A549 (cell line): ENCODE measurements around the gene RHBG. TPM values are rescaled to one million over a fixed set of nuclear protein-coding genes. Genes with fewer than 3 reads are reported as not detected.

Experiments
- ATAC-seq, 2 experiments: fragments of 200-7000 bp in 1 of 2; fragments of >200 bp in 1 of 2; cut with Nextera tagmentation in 1 of 2; cut with Tn5 transposase in 1 of 2; 3 replicates each; pipeline versions ENCODE4 v1.8.0 to v1.9.1; 2018 to 2020; ENCODE audit warnings: mild to moderate bottlenecking in 1 of 2, moderate library complexity in 1 of 2
- CTCF ChIA-PET: fragments of 300-600 bp; sonication (Branson Sonifier 250); formaldehyde crosslinking; extraction: SDS; loops from one replicate; lab custom pipeline; 2021; ENCODE audit warnings: antibody characterized with exemption, inconsistent platforms; lab: Yijun Ruan, JAX
- POLR2A ChIA-PET: fragments of 350-600 bp; formaldehyde crosslinking; extraction: SDS; loops from one replicate; lab custom pipeline; 2021; ENCODE audit warnings: antibody characterized with exemption, inconsistent platforms; lab: Yijun Ruan, JAX
- DNase-seq, 2 experiments: peaks; one replicate each; pipeline versions ENCODE4 v3.0.0 to v3.0.0-alpha.2; 2011 to 2016; ENCODE audit warnings: low read depth in 1 of 2, low spot score in 1 of 2
- FAIRE-seq: peaks from 2 replicates; lab custom pipeline; 2011; peaks lifted over from hg19 to GRCh38; lab: Jason Lieb, UNC
- H3K27ac ChIP-seq, 2 experiments: fragments of >200 bp; sonication (Bioruptor Twin); formaldehyde crosslinking; 3 replicates each; pipeline ENCODE4 v1.5.1; 2016 to 2017
- H3K4me1 ChIP-seq: fragments of >200 bp; sonication (Bioruptor Twin); formaldehyde crosslinking; 3 replicates; pipeline ENCODE4 v1.6.1; 2016
- H3K4me2 ChIP-seq: fragments of >200 bp; sonication (Bioruptor Twin); formaldehyde crosslinking; 3 replicates; pipeline ENCODE4 v1.6.1; 2016
- H3K4me3 ChIP-seq: fragments of >200 bp; sonication (Bioruptor Twin); formaldehyde crosslinking; 3 replicates; pipeline ENCODE4 v1.5.1; 2016
- H3K9me3 ChIP-seq: fragments of >200 bp; sonication (Bioruptor Twin); formaldehyde crosslinking; 3 replicates; pipeline ENCODE4 v1.6.1; 2016
- BHLHE40 ChIP-seq: IDR thresholded peaks from 2 replicates; pipeline ENCODE4 v1.6.1; 2012; ENCODE audit warnings: low read depth, low read length, inconsistent platforms
- CBX8 ChIP-seq: fragments of 200-600 bp; sonication (generic); IDR thresholded peaks from 2 replicates; pipeline ENCODE4 v1.6.1; 2016
- CEBPB ChIP-seq, 2 experiments: fragments of >200 bp in 1 of 2; sonication (Bioruptor Twin) in 1 of 2; formaldehyde crosslinking in 1 of 2; IDR thresholded peaks; 2 replicates each; pipeline ENCODE4 v1.6.1; 2012 to 2016
- EHF ChIP-seq: fragments of 250-450 bp; sonication (Bioruptor Pico); IDR thresholded peaks from 2 replicates; pipeline ENCODE4 v1.5.0; 2020; ENCODE audit warnings: mild to moderate bottlenecking
- EP300 ChIP-seq, 2 experiments: fragments of >200 bp; sonication (Bioruptor Twin); formaldehyde crosslinking; IDR thresholded peaks; 2 replicates in 1 of 2; 3 replicates in 1 of 2; pipeline ENCODE4 v1.6.1; 2016 to 2017
- FOSB ChIP-seq: fragments of 250-450 bp; sonication (Bioruptor Pico); IDR thresholded peaks from 2 replicates; pipeline ENCODE4 v1.5.0; 2020; ENCODE audit warnings: mild to moderate bottlenecking, moderate library complexity
- FOSL2 ChIP-seq, 2 experiments: fragments of 450-650 bp in 1 of 2; fragments of >200 bp in 1 of 2; sonication (Bioruptor Twin) in 1 of 2; formaldehyde crosslinking; IDR thresholded peaks; 2 replicates each; pipeline versions ENCODE4 v1.5.0 to v1.6.1; 2016 to 2020; ENCODE audit warnings: mild to moderate bottlenecking in 1 of 2, moderate library complexity in 1 of 2
- FOXS1 ChIP-seq: fragments of 250-450 bp; sonication (Bioruptor Pico); IDR thresholded peaks from 2 replicates; pipeline ENCODE4 v1.5.0; 2020; ENCODE audit warnings: mild to moderate bottlenecking, moderate library complexity
- GATA3 ChIP-seq: IDR thresholded peaks from 2 replicates; pipeline ENCODE4 v1.6.1; 2012; ENCODE audit warnings: borderline replicate concordance
- HOXB13 ChIP-seq: fragments of 250-450 bp; sonication (Bioruptor Pico); IDR thresholded peaks from 2 replicates; pipeline ENCODE4 v1.5.0; 2020; ENCODE audit warnings: low read depth, mild to moderate bottlenecking, moderate library complexity
- HOXB5 ChIP-seq: fragments of 250-450 bp; sonication (Bioruptor Pico); IDR thresholded peaks from 2 replicates; pipeline ENCODE4 v1.5.0; 2020; ENCODE audit warnings: mild to moderate bottlenecking, moderate library complexity
- KDM1A ChIP-seq: fragments of 200-600 bp; sonication (generic); IDR thresholded peaks from 2 replicates; pipeline ENCODE4 v1.6.1; 2016; ENCODE audit warnings: low read depth, mild to moderate bottlenecking
- KDM5A ChIP-seq: fragments of 200-600 bp; sonication (generic); IDR thresholded peaks from 2 replicates; pipeline ENCODE4 v1.6.1; 2016; ENCODE audit warnings: antibody characterized with exemption, mild to moderate bottlenecking
- MYC ChIP-seq: IDR thresholded peaks from 2 replicates; pipeline ENCODE4 v1.6.1; 2012; ENCODE audit warnings: mild to moderate bottlenecking, inconsistent platforms, low read length, improper control_type of control experiment, borderline replicate concordance
- PHF8 ChIP-seq: fragments of 200-600 bp; sonication (generic); IDR thresholded peaks from 2 replicates; pipeline ENCODE4 v1.6.1; 2016; ENCODE audit warnings: low read depth, mild to moderate bottlenecking, antibody characterized with exemption, moderate library complexity, borderline replicate concordance
- POLR2AphosphoS2 ChIP-seq: conservative IDR thresholded peaks from 2 replicates; pipeline ENCODE4 v1.6.1; 2012; ENCODE audit warnings: low read length, improper control_type of control experiment, inconsistent platforms
- RCOR1 ChIP-seq: fragments of 150-350 bp; IDR thresholded peaks from 2 replicates; pipeline ENCODE4 v1.6.1; 2014; ENCODE audit warnings: antibody characterized with exemption, low read length, low read depth
- SMC3 ChIP-seq: fragments of >200 bp; sonication (Bioruptor Twin); formaldehyde crosslinking; IDR thresholded peaks from 3 replicates; pipeline ENCODE4 v1.6.1; 2018; ENCODE audit warnings: inconsistent platforms
- ZC3H11A ChIP-seq: fragments of 450-650 bp; IDR thresholded peaks from 2 replicates; pipeline ENCODE4 v1.6.1; 2014; ENCODE audit warnings: antibody characterized with exemption, mild to moderate bottlenecking
- whole genome bisulfite sequencing: methylation state at CpG from one replicate; pipeline ENCODE4 v1.1.6; 2017; ENCODE audit errors: missing lambda C conversion rate; 5-methylcytosine and 5-hydroxymethylcytosine counted together
- polyA plus RNA-seq, 4 experiments: library from polyadenylated mRNA; depleted of rRNA in 3 of 4; stranded (reverse); fragments of >200 nt; fragmentation: RNase III in 1 of 4; extraction: RNeasy Plus Mini Kit Qiagen cat#74134 plus additional on column Dnase treatment in 1 of 4; gene quantifications; 2 replicates in 3 of 4; 3 replicates in 1 of 4; pipeline ENCODE4 v1.2.3, GENCODE V29; 2011 to 2017
- TF ChIP-seq, protein P1 (sequence below): fragments of >200 bp; sonication (Bioruptor Twin); formaldehyde crosslinking; IDR thresholded peaks from 3 replicates; pipeline ENCODE4 v1.6.1; 2016
- TF ChIP-seq, protein P2 (sequence below): fragments of 250-450 bp; sonication (Bioruptor Pico); IDR thresholded peaks from 2 replicates; pipeline ENCODE4 v1.5.0; 2021; ENCODE audit warnings: mild to moderate bottlenecking, moderate library complexity, borderline replicate concordance
- TF ChIP-seq, protein P3 (sequence below): fragments of 200-600 bp; sonication (generic); IDR thresholded peaks from 2 replicates; pipeline ENCODE4 v1.6.1; 2016; ENCODE audit warnings: antibody characterized with exemption, mild to moderate bottlenecking, moderate library complexity
- TF ChIP-seq, protein P4 (sequence below): fragments of 150-350 bp; IDR thresholded peaks from 2 replicates; pipeline ENCODE4 v1.6.1; 2014; ENCODE audit warnings: low read depth, mild to moderate bottlenecking, low read length
- TF ChIP-seq, protein P5 (sequence below): IDR thresholded peaks from 2 replicates; pipeline ENCODE4 v1.6.1; 2012

The RHBG gene
- polyA plus RNA-seq, 2 of the 4 experiments (the other 2 are of a cell fraction): 0.06 TPM; not detected in 1

DNA sequence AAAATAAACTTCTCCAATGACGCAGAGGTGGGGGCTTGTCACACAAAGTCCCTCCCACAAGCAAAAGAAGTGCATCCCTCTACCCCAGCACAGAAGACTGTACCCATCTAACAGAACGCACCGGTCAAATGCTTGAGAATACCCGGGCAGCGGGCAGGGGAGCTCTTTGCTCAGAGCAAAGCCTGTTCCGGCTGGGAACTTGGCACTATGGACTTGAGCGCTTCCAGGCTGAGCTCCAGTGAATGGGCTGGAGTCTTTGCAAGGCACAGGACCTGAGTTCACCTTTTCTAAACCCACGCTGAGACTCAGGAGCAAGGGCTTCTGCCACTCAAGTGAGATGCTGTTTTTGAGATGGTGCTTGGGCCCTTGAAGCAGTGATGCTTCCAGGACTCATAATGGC, 20.3 kb downstream of the RHBG start (continued):
- TF ChIP-seq, protein P1, sequence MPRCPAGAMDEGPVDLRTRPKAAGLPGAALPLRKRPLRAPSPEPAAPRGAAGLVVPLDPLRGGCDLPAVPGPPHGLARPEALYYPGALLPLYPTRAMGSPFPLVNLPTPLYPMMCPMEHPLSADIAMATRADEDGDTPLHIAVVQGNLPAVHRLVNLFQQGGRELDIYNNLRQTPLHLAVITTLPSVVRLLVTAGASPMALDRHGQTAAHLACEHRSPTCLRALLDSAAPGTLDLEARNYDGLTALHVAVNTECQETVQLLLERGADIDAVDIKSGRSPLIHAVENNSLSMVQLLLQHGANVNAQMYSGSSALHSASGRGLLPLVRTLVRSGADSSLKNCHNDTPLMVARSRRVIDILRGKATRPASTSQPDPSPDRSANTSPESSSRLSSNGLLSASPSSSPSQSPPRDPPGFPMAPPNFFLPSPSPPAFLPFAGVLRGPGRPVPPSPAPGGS: no peak
- TF ChIP-seq RCOR1: no peak
- TF ChIP-seq SMC3: no peak
- TF ChIP-seq PHF8: no peak
- no peak for TF ChIP-seq HOXB13 (CRISPR knock-in tag)
- TF ChIP-seq CBX8: no peak
- TF ChIP-seq, protein P2, sequence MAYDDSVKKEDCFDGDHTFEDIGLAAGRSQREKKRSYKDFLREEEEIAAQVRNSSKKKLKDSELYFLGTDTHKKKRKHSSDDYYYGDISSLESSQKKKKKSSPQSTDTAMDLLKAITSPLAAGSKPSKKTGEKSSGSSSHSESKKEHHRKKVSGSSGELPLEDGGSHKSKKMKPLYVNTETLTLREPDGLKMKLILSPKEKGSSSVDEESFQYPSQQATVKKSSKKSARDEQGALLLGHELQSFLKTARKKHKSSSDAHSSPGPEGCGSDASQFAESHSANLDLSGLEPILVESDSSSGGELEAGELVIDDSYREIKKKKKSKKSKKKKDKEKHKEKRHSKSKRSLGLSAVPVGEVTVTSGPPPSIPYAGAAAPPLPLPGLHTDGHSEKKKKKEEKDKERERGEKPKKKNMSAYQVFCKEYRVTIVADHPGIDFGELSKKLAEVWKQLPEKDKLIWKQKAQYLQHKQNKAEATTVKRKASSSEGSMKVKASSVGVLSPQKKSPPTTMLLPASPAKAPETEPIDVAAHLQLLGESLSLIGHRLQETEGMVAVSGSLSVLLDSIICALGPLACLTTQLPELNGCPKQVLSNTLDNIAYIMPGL (CRISPR knock-in tag): no peak
- TF ChIP-seq, protein P3, sequence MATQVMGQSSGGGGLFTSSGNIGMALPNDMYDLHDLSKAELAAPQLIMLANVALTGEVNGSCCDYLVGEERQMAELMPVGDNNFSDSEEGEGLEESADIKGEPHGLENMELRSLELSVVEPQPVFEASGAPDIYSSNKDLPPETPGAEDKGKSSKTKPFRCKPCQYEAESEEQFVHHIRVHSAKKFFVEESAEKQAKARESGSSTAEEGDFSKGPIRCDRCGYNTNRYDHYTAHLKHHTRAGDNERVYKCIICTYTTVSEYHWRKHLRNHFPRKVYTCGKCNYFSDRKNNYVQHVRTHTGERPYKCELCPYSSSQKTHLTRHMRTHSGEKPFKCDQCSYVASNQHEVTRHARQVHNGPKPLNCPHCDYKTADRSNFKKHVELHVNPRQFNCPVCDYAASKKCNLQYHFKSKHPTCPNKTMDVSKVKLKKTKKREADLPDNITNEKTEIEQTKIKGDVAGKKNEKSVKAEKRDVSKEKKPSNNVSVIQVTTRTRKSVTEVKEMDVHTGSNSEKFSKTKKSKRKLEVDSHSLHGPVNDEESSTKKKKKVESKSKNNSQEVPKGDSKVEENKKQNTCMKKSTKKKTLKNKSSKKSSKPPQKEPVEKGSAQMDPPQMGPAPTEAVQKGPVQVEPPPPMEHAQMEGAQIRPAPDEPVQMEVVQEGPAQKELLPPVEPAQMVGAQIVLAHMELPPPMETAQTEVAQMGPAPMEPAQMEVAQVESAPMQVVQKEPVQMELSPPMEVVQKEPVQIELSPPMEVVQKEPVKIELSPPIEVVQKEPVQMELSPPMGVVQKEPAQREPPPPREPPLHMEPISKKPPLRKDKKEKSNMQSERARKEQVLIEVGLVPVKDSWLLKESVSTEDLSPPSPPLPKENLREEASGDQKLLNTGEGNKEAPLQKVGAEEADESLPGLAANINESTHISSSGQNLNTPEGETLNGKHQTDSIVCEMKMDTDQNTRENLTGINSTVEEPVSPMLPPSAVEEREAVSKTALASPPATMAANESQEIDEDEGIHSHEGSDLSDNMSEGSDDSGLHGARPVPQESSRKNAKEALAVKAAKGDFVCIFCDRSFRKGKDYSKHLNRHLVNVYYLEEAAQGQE: no peak
- TF ChIP-seq FOXS1 (CRISPR knock-in tag): no peak

DNA sequence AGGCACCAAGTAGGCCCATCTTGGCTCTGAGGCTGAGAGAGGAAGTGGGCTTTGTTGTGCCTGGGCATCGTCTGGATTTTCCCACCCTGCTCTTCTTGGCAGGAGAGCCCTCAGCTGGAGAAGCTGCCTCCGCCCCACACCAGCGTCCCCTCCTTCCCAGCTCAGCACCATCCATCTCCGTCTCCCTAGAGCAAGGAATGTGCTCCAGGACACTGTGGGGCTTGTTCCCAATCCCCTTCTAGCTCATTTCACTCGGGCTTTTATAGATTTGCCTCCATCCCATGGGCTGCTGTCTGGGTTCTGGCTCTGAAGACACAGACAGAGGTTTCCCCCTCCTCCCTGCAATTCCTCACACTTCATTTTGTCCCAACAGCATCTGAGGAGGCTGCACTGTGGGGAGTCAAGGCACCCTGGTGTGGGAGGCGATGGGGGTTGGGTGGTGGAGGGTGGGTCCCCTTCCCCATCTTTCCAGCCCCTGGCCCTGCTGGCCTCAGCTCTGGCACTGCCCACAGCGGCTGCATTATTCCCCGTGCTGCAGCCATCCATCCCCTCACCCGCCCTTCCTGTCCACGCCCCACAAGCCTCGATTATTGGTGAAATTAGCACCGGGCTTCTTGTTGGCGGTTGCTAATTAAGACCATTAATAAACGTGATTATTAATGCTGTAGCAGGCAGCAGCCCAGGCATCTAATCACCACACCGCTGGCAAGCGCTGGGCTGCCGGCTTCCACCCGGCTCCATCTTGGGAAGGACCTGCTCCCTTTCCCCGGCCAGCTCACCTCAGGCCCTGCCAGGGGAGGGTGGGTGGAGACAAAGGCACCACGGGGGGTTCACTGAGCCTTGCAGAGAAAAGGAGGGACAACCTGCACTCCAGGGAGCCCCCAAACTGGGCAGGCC, 21.7 kb downstream of the RHBG start:
- POLR2A ChIA-PET: no interaction called here
- Histone ChIP-seq H3K27ac (no peak overlapping the region), H3K4me1 (peaks cover 8% of the 10 kb centered on the region; the same call in 1 of the 3 replicates), H3K4me2 (no peak overlapping the region), H3K4me3 (no peak overlapping the region), H3K9me3 (no peaks in the 10 kb centered on the region)
- CTCF ChIA-PET: interaction anchor here (0.7 to 31.5 kb wide), 7 partner anchors 12 to 218 kb away, joined by 3 to 543 read pairs (median 10); no protein-coding TSS in a partner anchor
- DNase-seq (no peak), ATAC-seq (no peak), FAIRE-seq (no peak)
- 75% methylated on average over 20 of the region's 20 CpGs for WGBS
- TF ChIP-seq EP300 (IDR thresholded peaks at IDR 0.05) (no peak), FOSB (CRISPR knock-in tag) (no peak), GATA3 (no peak), RCOR1 (no peak), ZC3H11A (no peak), HOXB5 (CRISPR knock-in tag) (no peak), FOXS1 (CRISPR knock-in tag) (no peak), EHF (CRISPR knock-in tag) (no peak), PHF8 (no peak), CEBPB (IDR thresholded peaks at IDR 0.05) (no peak), BHLHE40 (no peak), KDM1A (no peak), KDM5A (no peak), FOSL2 (IDR thresholded peaks at IDR 0.05) (no peak), FOSL2 (CRISPR knock-in tag; IDR thresholded peaks at IDR 0.05) (no peak), POLR2AphosphoS2 (no peak), MYC (no peak)
- TF ChIP-seq, protein P4, sequence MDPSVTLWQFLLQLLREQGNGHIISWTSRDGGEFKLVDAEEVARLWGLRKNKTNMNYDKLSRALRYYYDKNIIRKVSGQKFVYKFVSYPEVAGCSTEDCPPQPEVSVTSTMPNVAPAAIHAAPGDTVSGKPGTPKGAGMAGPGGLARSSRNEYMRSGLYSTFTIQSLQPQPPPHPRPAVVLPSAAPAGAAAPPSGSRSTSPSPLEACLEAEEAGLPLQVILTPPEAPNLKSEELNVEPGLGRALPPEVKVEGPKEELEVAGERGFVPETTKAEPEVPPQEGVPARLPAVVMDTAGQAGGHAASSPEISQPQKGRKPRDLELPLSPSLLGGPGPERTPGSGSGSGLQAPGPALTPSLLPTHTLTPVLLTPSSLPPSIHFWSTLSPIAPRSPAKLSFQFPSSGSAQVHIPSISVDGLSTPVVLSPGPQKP: no peak
- TF ChIP-seq, protein P5, sequence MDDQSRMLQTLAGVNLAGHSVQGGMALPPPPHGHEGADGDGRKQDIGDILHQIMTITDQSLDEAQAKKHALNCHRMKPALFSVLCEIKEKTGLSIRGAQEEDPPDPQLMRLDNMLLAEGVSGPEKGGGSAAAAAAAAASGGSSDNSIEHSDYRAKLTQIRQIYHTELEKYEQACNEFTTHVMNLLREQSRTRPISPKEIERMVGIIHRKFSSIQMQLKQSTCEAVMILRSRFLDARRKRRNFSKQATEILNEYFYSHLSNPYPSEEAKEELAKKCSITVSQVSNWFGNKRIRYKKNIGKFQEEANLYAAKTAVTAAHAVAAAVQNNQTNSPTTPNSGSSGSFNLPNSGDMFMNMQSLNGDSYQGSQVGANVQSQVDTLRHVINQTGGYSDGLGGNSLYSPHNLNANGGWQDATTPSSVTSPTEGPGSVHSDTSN: no peak
- TF ChIP-seq, protein P1: no peak
